NOMO-1 treated with dmso at 0.1 percent for 144 hours (cell line): ENCODE results near the gene PTOV1.

Source experiments
- DNase-seq: peaks from one replicate; lab custom pipeline; 2025; ENCODE audit not compliant: unreplicated experiment; lab: John Stamatoyannopoulos, UW

The PTOV1 gene

GRCh38 chr19:49843265-49843664, 7.7 kb upstream of the PTOV1 start:
- peak; percentile 35 for DNase-seq

GRCh38 chr19:49844138-49845095, 6.5 kb upstream of the PTOV1 start:
- peak; percentile 79 for DNase-seq

GRCh38 chr19:49845414-49845813, 5.5 kb upstream of the PTOV1 start:
- no peak for DNase-seq

- no peak for DNase-seq
These were observed 4.6 kb upstream of the PTOV1 start for GRCh38 chr19:49846408-49846807.

- peak; percentile 50 for DNase-seq
These were observed 2.9 kb upstream of the PTOV1 start for GRCh38 chr19:49847731-49848696.

DNA sequence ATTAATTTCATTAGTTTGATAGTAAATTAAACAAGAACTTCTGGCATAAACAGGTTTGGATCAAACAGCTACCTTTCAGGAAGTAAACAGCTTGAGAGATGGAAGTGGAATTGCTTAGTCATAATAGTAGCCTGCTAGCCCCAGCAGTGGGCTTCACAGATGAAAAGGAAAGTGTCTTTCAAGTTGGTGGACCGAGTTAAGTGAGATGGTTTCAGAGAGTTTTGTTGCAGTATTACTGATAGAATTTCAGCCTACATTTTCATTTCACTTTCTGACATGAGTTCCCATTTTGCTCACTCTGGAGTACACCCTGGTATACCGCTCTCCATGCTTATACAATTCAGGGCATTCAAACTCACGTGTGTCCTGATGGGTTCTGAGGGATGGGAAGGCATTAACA, 2.0 kb upstream of the PTOV1 start:
- DNase-seq: no peak

GRCh38 chr19:49849433-49850220, 1.3 kb upstream of the PTOV1 start:
- no peak for DNase-seq

DNA sequence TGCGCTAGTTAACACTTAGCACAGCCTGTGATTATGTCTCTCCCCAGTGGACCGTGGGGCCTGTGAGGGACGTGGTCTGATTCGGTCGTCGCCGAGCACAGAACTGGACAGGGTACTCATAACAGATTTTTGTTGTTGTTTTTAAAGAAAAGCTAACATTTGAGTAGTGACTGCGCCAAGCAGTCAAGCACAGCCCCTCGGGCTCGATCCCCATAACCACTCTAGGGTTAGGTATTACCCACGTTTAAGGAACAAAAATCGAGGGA, 805 bp upstream of the PTOV1 start:
- DNase-seq: no peak

DNA sequence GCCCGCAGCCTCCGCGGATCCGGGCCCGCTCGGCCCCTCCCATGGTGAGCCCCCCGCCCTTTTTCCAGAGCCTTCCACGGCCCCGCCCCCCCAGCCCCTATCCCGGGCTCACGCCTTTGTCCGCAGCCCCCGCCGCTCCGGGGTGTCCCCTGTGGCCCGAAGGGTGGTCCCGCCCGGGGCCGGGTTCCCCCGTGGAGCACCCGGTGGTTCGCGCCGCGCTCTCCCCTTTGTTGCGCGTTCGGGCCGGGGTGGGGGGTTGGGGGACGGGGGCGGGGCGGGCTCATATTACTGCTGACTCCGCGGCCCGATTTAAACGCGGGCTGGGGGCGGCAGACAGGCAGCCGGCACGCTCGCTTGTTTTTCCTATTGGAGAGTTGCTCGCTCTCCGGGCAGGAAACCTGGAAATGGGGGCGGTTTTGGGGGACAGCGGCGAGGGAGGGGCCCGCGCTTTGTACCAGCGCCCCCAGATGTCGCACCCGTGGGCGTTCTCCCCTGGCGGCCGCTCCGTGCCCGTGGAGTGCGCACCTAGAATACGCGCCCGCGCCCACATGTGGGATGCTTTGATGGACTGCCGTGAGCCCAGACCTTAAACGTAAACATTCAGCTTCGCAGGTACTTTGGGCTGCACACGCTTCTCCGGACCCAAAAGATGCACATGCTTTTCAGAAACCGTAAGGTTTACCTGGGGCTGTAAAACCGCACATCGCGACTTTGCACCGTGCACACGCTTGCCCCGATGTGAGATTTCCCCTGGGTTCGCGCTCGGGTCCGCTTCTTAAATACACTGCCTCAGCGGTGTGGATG, 699 bp downstream of the PTOV1 start:
- DNase-seq: no peak

GRCh38 chr19:49852631-49853126, 1.7 kb downstream of the PTOV1 start:
- no peak for DNase-seq

DNA sequence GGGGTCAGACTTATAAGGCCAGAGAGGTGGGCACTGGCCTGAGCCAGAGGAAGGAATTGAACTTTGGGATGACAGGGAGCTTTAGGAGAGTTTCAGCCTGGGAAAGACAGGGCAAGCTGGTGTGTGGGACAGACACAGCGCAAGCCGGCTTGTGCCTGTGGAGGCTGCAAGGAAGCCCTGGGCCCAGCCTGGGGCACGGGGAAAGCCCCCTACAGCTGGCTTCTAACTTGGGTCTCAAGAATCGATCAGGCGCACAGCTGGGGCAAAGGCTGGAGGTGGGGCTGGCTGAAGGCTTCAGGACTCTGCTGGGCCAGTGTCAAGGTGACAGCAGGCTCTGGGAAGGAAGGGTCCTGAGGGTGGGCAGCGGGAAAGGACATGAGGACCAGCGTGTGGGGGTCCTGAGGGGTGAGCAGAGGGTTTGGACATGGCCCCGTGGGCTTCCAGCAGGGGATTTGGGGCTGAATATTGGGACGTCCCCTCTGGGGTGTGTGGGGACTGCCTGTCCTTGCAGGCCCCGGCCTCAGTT, 3.0 kb downstream of the PTOV1 start:
- DNase-seq: no peak

DNA sequence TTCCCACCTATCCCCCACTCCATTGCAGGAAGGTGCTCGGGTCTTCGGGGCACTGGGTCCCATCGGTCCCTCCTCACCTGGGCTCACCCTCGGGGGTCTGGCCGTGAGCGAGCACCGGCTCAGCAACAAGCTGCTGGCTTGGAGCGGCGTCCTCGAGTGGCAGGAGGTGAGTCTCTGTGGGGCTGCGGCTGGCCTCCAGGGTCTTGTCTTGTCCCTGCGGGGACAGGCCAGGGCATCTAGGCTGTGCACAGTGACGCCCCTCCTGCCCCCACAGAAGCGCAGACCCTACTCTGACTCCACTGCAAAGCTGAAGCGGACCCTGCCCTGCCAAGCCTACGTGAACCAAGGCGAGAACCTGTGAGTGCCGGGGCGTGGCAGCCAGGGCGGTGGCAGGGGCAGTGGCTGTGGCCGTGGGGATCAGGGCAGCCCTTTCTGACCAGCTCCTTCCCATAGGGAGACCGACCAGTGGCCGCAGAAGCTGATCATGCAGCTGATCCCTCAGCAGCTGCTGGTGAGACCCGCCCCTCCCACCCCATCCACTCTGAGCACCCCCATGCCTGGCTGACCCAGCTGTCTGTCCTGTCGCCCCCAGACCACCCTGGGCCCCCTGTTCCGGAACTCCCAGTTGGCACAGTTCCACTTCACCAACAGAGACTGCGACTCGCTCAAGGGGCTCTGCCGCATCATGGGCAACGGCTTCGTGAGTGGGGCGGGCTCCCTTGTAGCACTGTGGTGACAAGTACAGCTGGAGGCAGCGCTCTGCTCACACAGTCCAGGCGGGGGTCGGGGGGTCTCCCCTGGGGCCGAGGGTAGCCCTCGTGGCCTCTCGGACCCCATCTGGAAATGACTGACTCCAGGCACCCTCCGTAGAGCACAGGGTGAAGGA, 3.7 kb downstream of the PTOV1 start:
- no peak for DNase-seq

DNA sequence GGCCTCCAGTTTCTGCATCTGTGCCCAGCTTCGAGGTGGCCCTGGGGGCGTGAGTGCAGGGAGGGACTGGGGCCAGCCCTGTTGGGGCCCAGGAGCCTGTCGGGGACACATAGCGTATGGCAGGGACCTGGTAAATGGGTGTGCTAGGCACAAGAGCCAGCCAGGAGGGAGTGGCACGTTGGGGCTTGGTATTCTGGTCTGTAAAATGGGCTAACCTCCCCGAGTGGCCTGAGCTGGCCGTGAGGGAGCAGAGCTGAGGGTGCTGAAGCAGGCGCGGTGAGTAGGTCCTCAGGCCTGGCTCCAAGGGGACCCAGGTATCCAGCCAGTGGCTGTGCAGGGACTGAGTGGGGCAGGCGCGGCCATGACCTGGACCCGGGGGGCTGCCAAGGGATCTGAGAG, 4.3 kb downstream of the PTOV1 start:
- DNase-seq: no peak

- no peak for DNase-seq
These were observed 5.0 kb downstream of the PTOV1 start for GRCh38 chr19:49855676-49856573.

DNA sequence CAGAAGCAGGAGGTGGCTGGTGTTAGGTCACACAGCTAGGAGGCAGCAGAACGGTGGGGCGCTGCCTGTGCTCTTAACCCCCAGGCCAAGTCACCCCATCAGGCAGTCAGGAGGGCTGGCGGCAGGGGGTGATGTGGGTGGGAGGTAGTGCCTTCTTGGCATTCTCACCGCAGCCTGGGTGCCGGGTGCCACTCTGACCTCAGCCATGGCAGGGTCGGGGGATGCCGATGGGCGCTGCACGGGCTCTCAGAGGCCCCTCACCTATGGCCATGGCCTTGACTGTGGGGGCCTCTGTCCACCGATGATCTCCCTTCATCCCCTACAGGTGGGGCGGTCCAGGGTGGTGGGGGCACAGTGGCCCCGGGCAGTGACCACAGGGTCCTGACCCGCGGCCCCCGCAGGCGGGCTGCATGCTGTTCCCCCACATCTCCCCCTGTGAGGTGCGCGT, 5.6 kb downstream of the PTOV1 start:
- no peak for DNase-seq

DNA sequence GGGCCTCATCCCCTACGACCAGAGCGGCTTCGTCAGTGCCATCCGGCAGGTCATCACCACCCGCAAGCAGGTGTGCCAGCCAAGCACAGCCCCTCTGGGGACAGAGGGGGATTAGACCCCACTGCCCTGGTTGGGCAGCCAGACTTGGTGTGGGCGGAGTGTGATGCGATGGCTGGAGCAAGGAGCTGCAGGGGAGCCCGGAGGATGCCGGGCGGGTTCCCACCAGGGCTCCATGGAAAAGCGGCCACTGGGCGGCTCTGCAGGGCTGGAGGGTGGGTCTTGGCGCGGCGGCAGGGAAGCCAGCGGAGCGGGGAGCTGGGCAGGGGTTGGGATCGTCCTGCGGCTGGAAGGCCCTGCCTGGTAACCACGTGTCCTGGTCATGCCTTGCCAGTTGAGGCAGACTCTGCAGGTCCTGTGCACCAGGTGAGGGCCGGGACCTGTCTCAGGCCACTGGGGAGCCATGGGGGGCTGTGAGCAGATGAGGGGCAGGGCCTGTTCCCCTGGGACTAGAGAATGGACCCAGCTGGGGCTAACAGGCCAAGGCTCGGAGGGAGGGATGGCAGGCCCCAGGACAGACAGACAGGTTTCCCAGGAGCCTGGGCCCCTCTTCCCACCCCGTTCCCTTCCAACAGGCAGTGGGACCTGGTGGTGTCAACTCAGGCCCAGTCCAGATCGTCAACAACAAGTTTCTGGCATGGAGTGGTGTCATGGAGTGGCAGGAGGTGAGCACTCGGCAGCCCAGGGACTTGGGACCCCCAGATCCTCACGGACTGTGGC, 6.3 kb downstream of the PTOV1 start:
- DNase-seq: no peak

DNA sequence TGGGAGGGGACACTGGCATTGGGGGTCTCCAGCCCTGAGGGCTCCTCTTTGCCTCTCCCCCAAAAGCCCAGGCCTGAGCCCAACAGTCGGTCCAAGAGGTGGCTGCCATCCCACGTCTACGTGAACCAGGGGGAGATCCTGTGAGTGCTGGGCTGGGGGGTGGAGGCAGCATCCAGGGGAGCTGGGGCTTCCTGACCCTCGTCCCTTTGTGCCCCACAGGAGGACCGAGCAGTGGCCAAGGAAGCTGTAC, 6.8 kb downstream of the PTOV1 start:
- no peak for DNase-seq
